KMS-11 (cell line): Measurements from ENCODE around the gene ODAD2.

Source experiments
- H2AFZ ChIP-seq: fragments of 200-600 bp; sonication (generic); 2 replicates; pipeline ENCODE4 v1.6.1; 2016; ENCODE audit warnings: antibody characterized with exemption, mixed run types, low read depth
- H3K27ac ChIP-seq: fragments of 200-600 bp; sonication (generic); 2 replicates; pipeline ENCODE4 v1.6.1; 2016; ENCODE audit warnings: mild to moderate bottlenecking, mixed run types
- H3K27me3 ChIP-seq: fragments of 200-600 bp; sonication (generic); 2 replicates; pipeline ENCODE4 v1.6.1; 2017; ENCODE audit warnings: mild to moderate bottlenecking, low read depth, mixed run types, moderate library complexity; ENCODE audit not compliant: insufficient read depth
- H3K36me3 ChIP-seq: fragments of 200-600 bp; sonication (generic); 2 replicates; pipeline ENCODE4 v1.6.1; 2017; ENCODE audit warnings: mild to moderate bottlenecking, mixed run types; ENCODE audit not compliant: insufficient read depth
- H3K4me1 ChIP-seq: fragments of 200-600 bp; sonication (generic); 2 replicates; pipeline ENCODE4 v1.6.1; 2016; ENCODE audit warnings: mild to moderate bottlenecking, low read depth, mixed run types; ENCODE audit not compliant: poor library complexity, severe bottlenecking
- H3K4me2 ChIP-seq: fragments of 200-600 bp; sonication (generic); 2 replicates; pipeline ENCODE4 v1.7.0; 2016; ENCODE audit warnings: mild to moderate bottlenecking, mixed run types
- H3K4me3 ChIP-seq: fragments of 200-600 bp; sonication (generic); IDR thresholded peaks from 2 replicates; pipeline ENCODE4 v1.6.1; 2017; ENCODE audit warnings: low read depth, low read length, mixed read lengths; ENCODE audit not compliant: insufficient read depth
- H3K79me2 ChIP-seq: fragments of 200-600 bp; sonication (generic); 2 replicates; pipeline ENCODE4 v1.6.1; 2016; ENCODE audit warnings: low read depth, mixed run types; ENCODE audit not compliant: insufficient read depth
- H3K9ac ChIP-seq: fragments of 200-600 bp; sonication (generic); 2 replicates; pipeline ENCODE4 v1.6.1; 2016; ENCODE audit warnings: mild to moderate bottlenecking, mixed run types
- H4K20me1 ChIP-seq: fragments of 200-600 bp; sonication (generic); 2 replicates; pipeline ENCODE4 v1.6.1; 2016; ENCODE audit warnings: mild to moderate bottlenecking, mixed run types; ENCODE audit not compliant: insufficient read depth
- TF ChIP-seq, protein P1 (sequence below): fragments of 200-600 bp; sonication (generic); conservative IDR thresholded peaks from 2 replicates; pipeline ENCODE4 v1.6.1; 2017; ENCODE audit warnings: low read depth, mild to moderate bottlenecking, antibody characterized with exemption, low read length, moderate library complexity, mixed read lengths

ODAD2 gene

GRCh38 chr10:27826369-27826768 is 172.5 kb downstream of the ODAD2 start:
- no peaks in the 10 kb centered on the region for H3K27me3 ChIP-seq
- no peaks in the 10 kb centered on the region for H3K36me3 ChIP-seq
- no peaks in the 10 kb centered on the region for H3K4me1 ChIP-seq
- no peak overlapping the region for H3K4me2 ChIP-seq
- H4K20me1 ChIP-seq = no peaks in the 10 kb centered on the region
- H2AFZ ChIP-seq = no peak overlapping the region
- no peak overlapping the region for H3K4me3 ChIP-seq
- no peaks in the 10 kb centered on the region for H3K79me2 ChIP-seq
- TF ChIP-seq, protein P1, sequence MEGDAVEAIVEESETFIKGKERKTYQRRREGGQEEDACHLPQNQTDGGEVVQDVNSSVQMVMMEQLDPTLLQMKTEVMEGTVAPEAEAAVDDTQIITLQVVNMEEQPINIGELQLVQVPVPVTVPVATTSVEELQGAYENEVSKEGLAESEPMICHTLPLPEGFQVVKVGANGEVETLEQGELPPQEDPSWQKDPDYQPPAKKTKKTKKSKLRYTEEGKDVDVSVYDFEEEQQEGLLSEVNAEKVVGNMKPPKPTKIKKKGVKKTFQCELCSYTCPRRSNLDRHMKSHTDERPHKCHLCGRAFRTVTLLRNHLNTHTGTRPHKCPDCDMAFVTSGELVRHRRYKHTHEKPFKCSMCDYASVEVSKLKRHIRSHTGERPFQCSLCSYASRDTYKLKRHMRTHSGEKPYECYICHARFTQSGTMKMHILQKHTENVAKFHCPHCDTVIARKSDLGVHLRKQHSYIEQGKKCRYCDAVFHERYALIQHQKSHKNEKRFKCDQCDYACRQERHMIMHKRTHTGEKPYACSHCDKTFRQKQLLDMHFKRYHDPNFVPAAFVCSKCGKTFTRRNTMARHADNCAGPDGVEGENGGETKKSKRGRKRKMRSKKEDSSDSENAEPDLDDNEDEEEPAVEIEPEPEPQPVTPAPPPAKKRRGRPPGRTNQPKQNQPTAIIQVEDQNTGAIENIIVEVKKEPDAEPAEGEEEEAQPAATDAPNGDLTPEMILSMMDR = no peak
- H3K9ac ChIP-seq = no peak overlapping the region
- no peak overlapping the region for H3K27ac ChIP-seq

DNA sequence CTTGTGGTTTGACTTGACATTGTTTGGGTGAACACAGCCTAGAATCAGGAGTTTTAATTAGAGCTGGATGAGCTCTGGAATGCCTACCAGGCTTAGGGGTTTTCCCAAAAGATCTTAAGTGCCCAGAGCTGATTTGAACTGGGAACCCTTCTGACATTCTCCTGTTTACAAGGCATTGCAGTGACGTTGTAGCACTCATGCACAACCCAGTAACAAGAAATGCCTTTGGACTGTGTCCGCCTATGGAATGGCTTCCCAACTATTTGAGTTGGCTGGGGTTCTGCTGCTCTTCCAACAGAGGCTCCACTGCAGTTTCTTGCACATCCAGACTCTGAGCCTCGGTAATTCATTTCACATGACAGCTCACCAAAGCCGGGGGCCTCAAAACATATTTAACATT is 176.6 kb downstream of the ODAD2 start:
- TF ChIP-seq, protein P1 = no peak
- Histone ChIP-seq H3K27me3 (no peaks in the 10 kb centered on the region), H3K4me3 (no peak overlapping the region), H2AFZ (no peak overlapping the region), H3K4me2 (no peak overlapping the region), H3K27ac (no peak overlapping the region), H3K9ac (no peak overlapping the region), H3K79me2 (no peaks in the 10 kb centered on the region), H3K4me1 (no peaks in the 10 kb centered on the region), H3K36me3 (no peaks in the 10 kb centered on the region), H4K20me1 (no peaks in the 10 kb centered on the region)

DNA sequence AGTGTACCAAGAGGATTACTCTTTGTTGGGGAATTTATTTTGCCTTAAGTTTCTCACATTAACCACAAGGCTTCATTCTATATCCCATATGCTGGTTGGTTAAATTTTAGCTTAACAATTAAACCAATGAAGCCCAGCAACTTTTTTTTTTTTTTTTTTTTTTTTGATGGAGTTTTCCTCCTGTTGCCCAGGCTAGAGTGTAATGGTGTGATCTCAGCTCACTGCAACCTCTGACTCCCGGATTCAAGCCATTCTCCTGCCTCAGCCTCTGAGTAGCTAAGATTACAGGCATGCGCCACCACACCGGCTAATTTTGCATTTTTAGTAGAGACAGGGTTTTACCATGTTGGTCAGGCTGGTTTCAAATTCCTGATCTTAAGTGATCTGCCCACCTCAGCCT is 178.2 kb downstream of the ODAD2 start:
- no peak overlapping the region for H3K4me2 ChIP-seq
- H3K9ac ChIP-seq = no peak overlapping the region
- H3K36me3 ChIP-seq = no peaks in the 10 kb centered on the region
- H2AFZ ChIP-seq = no peak overlapping the region
- H3K4me3 ChIP-seq = no peak overlapping the region
- no peaks in the 10 kb centered on the region for H3K79me2 ChIP-seq
- H3K27ac ChIP-seq = no peak overlapping the region
- no peaks in the 10 kb centered on the region for H3K27me3 ChIP-seq
- no peaks in the 10 kb centered on the region for H3K4me1 ChIP-seq
- no peaks in the 10 kb centered on the region for H4K20me1 ChIP-seq
- TF ChIP-seq, protein P1 = no peak

DNA sequence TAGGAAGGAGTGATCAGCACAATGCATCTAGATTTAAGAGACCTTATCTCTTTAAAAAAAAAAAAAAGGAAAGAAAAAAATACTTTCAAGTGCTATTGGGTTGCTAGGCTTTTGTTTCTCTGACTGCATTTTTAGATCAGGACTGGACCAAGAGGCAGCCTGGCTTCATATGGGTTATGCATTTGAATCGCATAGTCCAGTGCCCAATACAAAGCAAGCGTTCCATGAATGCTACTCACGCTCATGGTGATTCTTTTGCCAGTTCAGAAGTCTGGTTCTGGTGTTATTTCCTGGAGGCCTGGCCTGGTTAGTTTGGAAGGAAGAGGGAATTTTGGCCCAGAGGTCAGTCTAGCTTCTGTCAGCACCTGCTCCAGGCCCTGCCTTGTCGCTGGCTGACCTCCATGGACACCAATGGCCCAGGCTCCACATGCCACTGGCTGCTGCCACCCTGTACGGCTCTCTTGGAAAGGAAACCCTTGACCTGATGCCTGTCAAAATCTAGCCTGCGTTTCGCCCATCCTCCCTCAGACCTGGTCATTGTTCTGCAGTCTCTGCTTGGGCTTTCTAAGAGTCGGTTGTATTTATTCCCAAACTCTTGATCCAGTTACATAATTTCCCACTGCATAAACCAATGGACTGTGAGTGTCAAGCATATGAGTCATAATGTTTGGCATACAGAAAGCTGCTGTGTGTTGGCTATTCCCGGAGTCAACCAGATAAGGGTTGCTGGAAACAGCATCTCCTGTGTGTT is 178.9 kb downstream of the ODAD2 start:
- no peaks in the 10 kb centered on the region for H3K27me3 ChIP-seq
- no peak overlapping the region for H2AFZ ChIP-seq
- no peak overlapping the region for H3K9ac ChIP-seq
- H3K4me1 ChIP-seq = no peaks in the 10 kb centered on the region
- H3K4me2 ChIP-seq = no peak overlapping the region
- no peaks in the 10 kb centered on the region for H3K36me3 ChIP-seq
- no peaks in the 10 kb centered on the region for H3K79me2 ChIP-seq
- H3K4me3 ChIP-seq = no peak overlapping the region
- no peaks in the 10 kb centered on the region for H4K20me1 ChIP-seq
- TF ChIP-seq, protein P1 = no peak
- no peak overlapping the region for H3K27ac ChIP-seq
